Measurements from ENCODE around the gene HECW1. TPM values are rescaled to one million over a fixed set of nuclear protein-coding genes. Genes with fewer than 3 reads are reported as not detected.

Gene HECW1
- polyA plus RNA-seq, 1 donor (not counting 4 experiments of a cell fraction or from before 2014, with no cell fraction given): not detected

GRCh38 chr7:43449577-43449976, 337.1 kb downstream of the HECW1 start:
- dilution Hi-C loops (cut with MboI; ENCODE audit: extremely low pct_ligation_motif_present, low sequenced_read_pairs): no loop called here
- Histone ChIP-seq H3K27ac (ENCODE audit: control insufficient read depth, insufficient read depth, low read length) (no peak overlapping the region), H4K20me1 (ENCODE audit: control insufficient read depth, extremely low read depth, insufficient read depth, low read length) (no peaks in the 10 kb centered on the region), H3K36me3 (ENCODE audit: control insufficient read depth in 2 of 2, extremely low read depth in 1 of 2, insufficient read depth in 2 of 2, low read length in 2 of 2) (no peaks in the 10 kb centered on the region), H3K27me3 (ENCODE audit: control insufficient read depth, extremely low read depth, insufficient read depth, low read length) (no peaks in the 10 kb centered on the region), H3K9me1 (ENCODE audit: control insufficient read depth, extremely low read depth, insufficient read depth, low read length) (no peaks in the 10 kb centered on the region), H2AFZ (ENCODE audit: control insufficient read depth, low read length) (no peak overlapping the region), H3K9me3 (ENCODE audit: control insufficient read depth, low read depth, low read length) (no peaks in the 10 kb centered on the region), H3K79me2 (ENCODE audit: control insufficient read depth, insufficient read depth, low read length) (no peaks in the 10 kb centered on the region), H3K4me1 (ENCODE audit: control insufficient read depth, extremely low read depth, insufficient read depth, low read length) (no peaks in the 10 kb centered on the region), H3K4me2 (ENCODE audit: control insufficient read depth, extremely low read depth, insufficient read depth, low read depth, low read length) (no peak overlapping the region), H3K4me3 (ENCODE audit: control insufficient read depth in 2 of 3, extremely low read depth in 1 of 3, insufficient read depth in 2 of 3, low read depth in 1 of 3, low read length in 3 of 3) (no peak overlapping the region), H3K9ac (ENCODE audit: control insufficient read depth, extremely low read depth, insufficient read depth, low read length) (no peak overlapping the region)
- TF ChIP-seq EZH2 (IDR thresholded peaks at IDR 0.05; ENCODE audit: low read length): no peak
- FAIRE-seq: no peak
- no peak for DNase-seq (ENCODE audit: low read depth, low spot score)

- dilution Hi-C loops (cut with MboI; ENCODE audit: extremely low pct_ligation_motif_present, low sequenced_read_pairs): no loop called here
- H3K27ac ChIP-seq (ENCODE audit: control insufficient read depth, insufficient read depth, low read length): no peak overlapping the region
- FAIRE-seq: no peak
- H2AFZ ChIP-seq (ENCODE audit: control insufficient read depth, low read length): no peak overlapping the region
- no peaks in the 10 kb centered on the region for H3K9me1 ChIP-seq (ENCODE audit: control insufficient read depth, extremely low read depth, insufficient read depth, low read length)
- no peaks in the 10 kb centered on the region for H4K20me1 ChIP-seq (ENCODE audit: control insufficient read depth, extremely low read depth, insufficient read depth, low read length)
- H3K36me3 ChIP-seq (ENCODE audit: control insufficient read depth in 2 of 2, extremely low read depth in 1 of 2, insufficient read depth in 2 of 2, low read length in 2 of 2): no peaks in the 10 kb centered on the region
- TF ChIP-seq CTCF (optimal IDR thresholded peaks at IDR 0.05 in 1 of 3, IDR thresholded peaks at IDR 0.05 in 1 of 3, conservative IDR thresholded peaks at IDR 0.05 in 1 of 3; ENCODE audit: extremely low read depth in 1 of 3, insufficient read depth in 2 of 3, low read length in 3 of 3) (no peak), EZH2 (IDR thresholded peaks at IDR 0.05; ENCODE audit: low read length) (no peak)
- no peak overlapping the region for H3K9ac ChIP-seq (ENCODE audit: control insufficient read depth, extremely low read depth, insufficient read depth, low read length)
- no peak overlapping the region for H3K4me3 ChIP-seq (ENCODE audit: control insufficient read depth in 2 of 3, extremely low read depth in 1 of 3, insufficient read depth in 2 of 3, low read depth in 1 of 3, low read length in 3 of 3)
- H3K27me3 ChIP-seq (ENCODE audit: control insufficient read depth, extremely low read depth, insufficient read depth, low read length): no peaks in the 10 kb centered on the region
- peaks cover 3% of the 10 kb centered on the region for H3K4me1 ChIP-seq (ENCODE audit: control insufficient read depth, extremely low read depth, insufficient read depth, low read length)
- DNase-seq (ENCODE audit: low read depth, low spot score): no peak
- H3K79me2 ChIP-seq (ENCODE audit: control insufficient read depth, insufficient read depth, low read length): no peaks in the 10 kb centered on the region
- no peaks in the 10 kb centered on the region for H3K9me3 ChIP-seq (ENCODE audit: control insufficient read depth, low read depth, low read length)
- H3K4me2 ChIP-seq (ENCODE audit: control insufficient read depth, extremely low read depth, insufficient read depth, low read depth, low read length): no peak overlapping the region
These were observed 338.4 kb downstream of the HECW1 start for GRCh38 chr7:43450894-43451293.

GRCh38 chr7:43454936-43455518, 342.6 kb downstream of the HECW1 start:
- H3K79me2 ChIP-seq (ENCODE audit: control insufficient read depth, insufficient read depth, low read length): no peaks in the 10 kb centered on the region
- H3K4me1 ChIP-seq (ENCODE audit: control insufficient read depth, extremely low read depth, insufficient read depth, low read length): peaks cover 3% of the 10 kb centered on the region
- dilution Hi-C loops (cut with MboI; ENCODE audit: extremely low pct_ligation_motif_present, low sequenced_read_pairs): no loop called here
- no peaks in the 10 kb centered on the region for H3K36me3 ChIP-seq (ENCODE audit: control insufficient read depth in 2 of 2, extremely low read depth in 1 of 2, insufficient read depth in 2 of 2, low read length in 2 of 2)
- H3K9me3 ChIP-seq (ENCODE audit: control insufficient read depth, low read depth, low read length): no peaks in the 10 kb centered on the region
- H4K20me1 ChIP-seq (ENCODE audit: control insufficient read depth, extremely low read depth, insufficient read depth, low read length): no peaks in the 10 kb centered on the region
- no peak for DNase-seq (ENCODE audit: low read depth, low spot score)
- no peaks in the 10 kb centered on the region for H3K9me1 ChIP-seq (ENCODE audit: control insufficient read depth, extremely low read depth, insufficient read depth, low read length)
- H2AFZ ChIP-seq (ENCODE audit: control insufficient read depth, low read length): peak overlapping the region; percentile 27
- peak overlapping the region; percentile 6 for H3K4me2 ChIP-seq (ENCODE audit: control insufficient read depth, extremely low read depth, insufficient read depth, low read depth, low read length)
- TF ChIP-seq CTCF (optimal IDR thresholded peaks at IDR 0.05 in 1 of 3, IDR thresholded peaks at IDR 0.05 in 1 of 3, conservative IDR thresholded peaks at IDR 0.05 in 1 of 3; ENCODE audit: extremely low read depth in 1 of 3, insufficient read depth in 2 of 3, low read length in 3 of 3) (peak in 2 of 3 experiments; percentile 38 to 49), EZH2 (IDR thresholded peaks at IDR 0.05; ENCODE audit: low read length) (no peak)
- peak; percentile 83 for FAIRE-seq
- H3K27me3 ChIP-seq (ENCODE audit: control insufficient read depth, extremely low read depth, insufficient read depth, low read length): no peaks in the 10 kb centered on the region
- H3K9ac ChIP-seq (ENCODE audit: control insufficient read depth, extremely low read depth, insufficient read depth, low read length): no peak overlapping the region
- H3K4me3 ChIP-seq (ENCODE audit: control insufficient read depth in 2 of 3, extremely low read depth in 1 of 3, insufficient read depth in 2 of 3, low read depth in 1 of 3, low read length in 3 of 3): no peak overlapping the region
- no peak overlapping the region for H3K27ac ChIP-seq (ENCODE audit: control insufficient read depth, insufficient read depth, low read length)

Data from keratinocyte (primary cell).